ENCODE results near the gene ABCG8.
A peak's percentile ranks its signal among the peaks of the same experiment; 100 is the strongest.

Gene ABCG8

DNA sequence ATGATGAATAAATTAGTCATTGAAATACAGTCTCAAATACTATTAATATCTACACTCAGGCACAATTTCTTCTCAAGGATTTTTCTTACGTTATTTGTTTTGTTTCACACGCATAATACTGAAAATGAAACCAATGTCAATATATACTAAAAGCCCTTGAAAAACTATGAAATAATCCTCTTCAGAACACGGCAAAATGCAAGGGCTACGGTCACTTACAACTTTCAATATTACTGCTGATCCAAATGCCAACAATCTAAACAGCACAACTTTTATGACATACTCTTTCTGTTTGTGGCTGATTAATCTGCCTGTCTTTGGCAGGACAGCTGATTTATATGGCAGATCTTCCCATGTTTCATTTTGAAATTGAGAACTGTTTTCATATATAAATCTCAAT lies 88.7 kb downstream of the ABCG8 start:
- peak; percentile 5 for FAIRE-seq

DNA sequence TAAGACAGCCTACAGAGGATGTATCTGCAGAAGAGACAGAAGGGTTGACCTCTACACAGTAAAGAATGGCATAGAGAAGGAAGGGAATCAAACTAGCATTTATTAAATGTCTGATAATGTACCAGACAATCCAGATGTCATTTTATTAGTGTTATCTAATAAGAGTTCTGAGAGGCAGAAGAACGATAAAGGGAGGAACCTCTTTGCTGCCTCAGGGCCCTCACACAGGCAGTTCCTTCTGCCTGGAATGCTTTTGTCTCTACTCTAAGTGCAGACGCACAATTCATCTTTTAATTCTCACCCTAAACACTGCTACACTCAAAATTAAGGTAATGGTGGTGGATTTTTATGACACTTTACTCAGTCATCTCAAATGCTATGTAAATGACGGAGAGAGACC lies 92.5 kb downstream of the ABCG8 start:
- FAIRE-seq, result no peak

All from colon (tissue), 2 donors.